ENCODE measurements around the gene ISL2.

DNA sequence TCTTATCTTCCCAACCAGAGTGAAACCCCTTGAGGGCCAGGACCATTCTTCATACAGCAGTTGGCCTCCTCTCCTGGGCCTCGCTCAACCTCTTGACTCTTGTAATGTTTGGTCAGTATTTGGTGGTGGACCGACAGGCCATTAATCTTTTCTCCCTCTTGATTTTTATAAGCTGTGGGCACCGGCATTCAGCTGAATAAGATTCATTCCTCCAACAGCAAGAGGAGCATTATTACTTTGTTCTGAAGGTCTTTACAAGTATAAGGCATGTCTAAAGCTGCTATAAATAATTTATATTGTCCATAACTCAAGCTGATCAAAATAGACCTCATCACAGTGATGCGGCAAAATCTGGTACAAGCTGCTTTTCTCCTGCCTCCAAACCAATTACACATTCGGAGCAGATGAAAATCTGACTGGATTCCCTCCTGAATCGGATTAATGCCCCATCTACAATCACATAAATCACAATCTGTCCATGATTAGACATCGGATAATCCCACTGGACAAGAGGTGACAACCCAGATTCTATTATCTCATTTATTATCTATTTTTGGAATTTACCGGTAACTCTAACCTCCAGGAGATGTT, 8.4 kb upstream of the ISL2 start:
- TF ChIP-seq, protein P1, sequence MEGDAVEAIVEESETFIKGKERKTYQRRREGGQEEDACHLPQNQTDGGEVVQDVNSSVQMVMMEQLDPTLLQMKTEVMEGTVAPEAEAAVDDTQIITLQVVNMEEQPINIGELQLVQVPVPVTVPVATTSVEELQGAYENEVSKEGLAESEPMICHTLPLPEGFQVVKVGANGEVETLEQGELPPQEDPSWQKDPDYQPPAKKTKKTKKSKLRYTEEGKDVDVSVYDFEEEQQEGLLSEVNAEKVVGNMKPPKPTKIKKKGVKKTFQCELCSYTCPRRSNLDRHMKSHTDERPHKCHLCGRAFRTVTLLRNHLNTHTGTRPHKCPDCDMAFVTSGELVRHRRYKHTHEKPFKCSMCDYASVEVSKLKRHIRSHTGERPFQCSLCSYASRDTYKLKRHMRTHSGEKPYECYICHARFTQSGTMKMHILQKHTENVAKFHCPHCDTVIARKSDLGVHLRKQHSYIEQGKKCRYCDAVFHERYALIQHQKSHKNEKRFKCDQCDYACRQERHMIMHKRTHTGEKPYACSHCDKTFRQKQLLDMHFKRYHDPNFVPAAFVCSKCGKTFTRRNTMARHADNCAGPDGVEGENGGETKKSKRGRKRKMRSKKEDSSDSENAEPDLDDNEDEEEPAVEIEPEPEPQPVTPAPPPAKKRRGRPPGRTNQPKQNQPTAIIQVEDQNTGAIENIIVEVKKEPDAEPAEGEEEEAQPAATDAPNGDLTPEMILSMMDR (IDR thresholded peaks at IDR 0.05) = no peak
- TF ChIP-seq POLR2AphosphoS5 (IDR thresholded peaks at IDR 0.05; ENCODE audit: low read depth, low read length) = no peak

Measured in Panc1 (cell line).